NCI-H2107 treated with DMSO at 0.1 percent for 48 hours (cell line): ENCODE measurements around the gene SLAIN2.
A peak's percentile ranks its signal among the peaks of the same experiment; 100 is the strongest.

Experiments
- DNase-seq: peaks from one replicate; lab custom pipeline; 2025; ENCODE audit not compliant: unreplicated experiment; lab: John Stamatoyannopoulos, UW

SLAIN2 gene

GRCh38 chr4:48368389-48368788 lies 27.1 kb downstream of the SLAIN2 start:
- no peak for DNase-seq

GRCh38 chr4:48369248-48369647 lies 27.9 kb downstream of the SLAIN2 start:
- no peak for DNase-seq

GRCh38 chr4:48369771-48370170 lies 28.4 kb downstream of the SLAIN2 start:
- no peak for DNase-seq

GRCh38 chr4:48370260-48371134 lies 29.2 kb downstream of the SLAIN2 start:
- DNase-seq: peak; percentile 64

GRCh38 chr4:48372272-48372671 lies 30.9 kb downstream of the SLAIN2 start:
- DNase-seq: no peak

- DNase-seq: peak; percentile 35
These were observed 34.4 kb downstream of the SLAIN2 start for GRCh38 chr4:48375651-48376304.

GRCh38 chr4:48379587-48380180 lies 38.4 kb downstream of the SLAIN2 start:
- DNase-seq: no peak

- DNase-seq: no peak
These were observed 39.3 kb downstream of the SLAIN2 start for GRCh38 chr4:48380583-48381167.

- DNase-seq: no peak
These were observed 47.3 kb downstream of the SLAIN2 start for GRCh38 chr4:48388525-48389154.

- no peak for DNase-seq
These were observed 54.7 kb downstream of the SLAIN2 start for GRCh38 chr4:48396043-48396442.

- no peak for DNase-seq
These were observed 59.1 kb downstream of the SLAIN2 start for GRCh38 chr4:48400416-48400815.

GRCh38 chr4:48403358-48403757 lies 62.0 kb downstream of the SLAIN2 start:
- DNase-seq: no peak

GRCh38 chr4:48403779-48404178 lies 62.5 kb downstream of the SLAIN2 start:
- DNase-seq: no peak

- DNase-seq: no peak
These were observed 64.6 kb downstream of the SLAIN2 start for GRCh38 chr4:48405924-48406323.

GRCh38 chr4:48409203-48409602 lies 67.9 kb downstream of the SLAIN2 start:
- DNase-seq: no peak

- DNase-seq: no peak
These were observed 69.5 kb downstream of the SLAIN2 start for GRCh38 chr4:48410812-48411211.

GRCh38 chr4:48420144-48420543 lies 78.8 kb downstream of the SLAIN2 start:
- no peak for DNase-seq

GRCh38 chr4:48421101-48421500 lies 79.8 kb downstream of the SLAIN2 start:
- no peak for DNase-seq

- DNase-seq: no peak
These were observed 87.6 kb downstream of the SLAIN2 start for GRCh38 chr4:48428926-48429325.

- DNase-seq: no peak
These were observed 88.6 kb downstream of the SLAIN2 start for GRCh38 chr4:48429709-48430474.
